ENCODE measurements around the gene MSI2.

The MSI2 gene

DNA sequence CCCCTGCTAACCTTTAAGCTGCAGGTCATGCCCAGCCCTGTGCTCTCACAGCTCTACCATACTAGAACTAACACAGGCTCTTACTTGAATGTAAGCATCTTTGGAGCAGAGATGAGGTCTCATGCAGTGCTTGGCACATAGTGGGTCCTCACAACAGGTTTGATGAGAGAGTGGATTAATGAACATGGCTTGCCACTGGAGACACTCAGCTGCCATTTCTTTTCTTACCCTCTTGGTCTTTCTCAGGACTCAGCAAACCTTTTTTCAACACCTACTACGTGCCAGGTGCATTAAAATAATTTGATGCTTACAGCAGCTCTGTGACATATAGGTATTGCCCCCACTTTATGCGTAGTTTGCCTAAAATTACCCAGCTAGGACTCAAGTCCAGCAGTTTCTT is 133.2 kb downstream of the MSI2 start:
- DNase-seq (ENCODE audit: low read depth in 1 of 2, low spot score in 1 of 2): no peak

DNA sequence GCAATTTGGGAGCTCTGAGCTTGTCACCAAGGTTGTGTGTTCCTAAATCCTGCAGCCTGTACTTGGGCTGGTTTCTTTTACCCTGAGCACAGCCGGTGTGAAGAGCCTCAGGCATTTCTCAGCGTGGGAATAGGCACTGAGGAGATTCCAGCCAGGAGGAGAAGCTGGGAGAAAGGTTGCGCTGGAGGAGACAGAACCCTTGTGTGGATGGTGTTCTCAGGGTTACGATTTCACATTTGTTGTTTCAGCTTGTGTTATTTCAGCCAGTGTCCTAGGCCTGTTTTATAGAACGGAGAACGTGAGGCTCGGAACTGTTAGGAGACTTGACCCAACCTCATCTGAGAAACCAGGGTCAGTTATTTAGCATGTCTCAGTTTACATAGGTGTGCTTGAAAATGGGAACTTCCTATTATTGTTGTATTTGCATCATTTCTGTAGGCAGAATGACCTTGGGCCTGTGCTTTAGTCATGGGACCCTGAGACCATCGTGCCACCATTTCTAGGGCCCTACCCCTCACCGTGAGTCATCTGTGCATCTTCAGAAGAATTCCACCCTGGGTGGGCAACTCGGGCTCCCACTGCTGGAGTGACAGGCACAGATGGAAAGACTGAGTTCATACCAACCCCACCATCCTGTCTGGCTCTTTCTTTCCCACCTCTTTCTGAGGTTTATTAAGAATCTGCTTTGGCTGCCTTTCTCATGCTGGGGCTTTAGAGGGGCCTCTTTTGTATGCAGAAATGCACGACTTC is 134.9 kb downstream of the MSI2 start:
- no peak for DNase-seq (ENCODE audit: low read depth in 1 of 2, low spot score in 1 of 2)

DNA sequence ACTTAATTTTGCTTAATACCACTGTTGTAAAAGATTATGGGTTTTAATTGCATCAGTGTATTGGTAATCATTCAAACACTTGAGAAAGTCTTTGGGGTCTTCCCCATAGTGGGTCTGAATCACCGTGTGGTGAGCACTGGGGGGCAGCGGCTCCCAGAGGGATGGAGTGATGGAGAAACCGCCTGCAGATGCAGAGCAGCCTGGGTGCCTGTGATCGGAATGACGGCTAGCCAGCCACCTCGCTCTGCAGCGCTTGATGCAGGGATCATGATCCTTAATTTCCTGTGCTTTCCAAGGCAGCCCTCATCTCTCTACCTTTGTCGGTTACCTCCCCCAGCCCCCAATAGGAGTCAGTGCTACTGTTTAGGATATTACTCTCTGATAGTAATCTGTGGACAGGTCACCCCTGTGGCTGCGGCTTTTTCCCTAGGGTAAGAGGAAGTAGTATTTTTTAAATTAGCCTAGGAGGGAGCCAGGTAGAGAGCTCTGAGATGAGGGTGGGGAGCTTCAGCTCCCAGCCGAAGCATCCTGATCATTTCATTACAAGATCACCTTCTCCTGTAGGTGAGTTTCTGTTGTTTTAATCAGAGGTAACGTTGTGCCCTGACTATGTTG is 135.6 kb downstream of the MSI2 start:
- no peak for DNase-seq (ENCODE audit: low read depth in 1 of 2, low spot score in 1 of 2)

DNA sequence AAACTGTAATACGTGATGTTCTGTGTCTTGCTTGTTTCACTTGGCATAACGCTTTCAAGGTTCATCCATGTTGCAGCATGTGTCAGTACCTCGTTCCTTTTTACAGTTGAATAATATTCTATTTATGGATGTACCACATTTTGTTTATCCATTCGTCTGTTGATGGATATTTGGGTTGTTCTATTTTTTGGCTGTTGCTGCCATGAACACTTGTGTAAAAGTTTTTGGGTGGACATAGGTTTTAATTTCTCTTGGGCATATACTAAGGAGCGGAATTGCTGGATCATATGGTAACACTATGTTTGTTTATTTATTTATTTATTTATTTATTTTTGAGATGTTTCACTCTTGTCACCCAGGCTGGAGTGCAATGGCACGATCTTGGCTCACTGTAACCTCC is 137.0 kb downstream of the MSI2 start:
- no peak for DNase-seq (ENCODE audit: low read depth in 1 of 2, low spot score in 1 of 2)

DNA sequence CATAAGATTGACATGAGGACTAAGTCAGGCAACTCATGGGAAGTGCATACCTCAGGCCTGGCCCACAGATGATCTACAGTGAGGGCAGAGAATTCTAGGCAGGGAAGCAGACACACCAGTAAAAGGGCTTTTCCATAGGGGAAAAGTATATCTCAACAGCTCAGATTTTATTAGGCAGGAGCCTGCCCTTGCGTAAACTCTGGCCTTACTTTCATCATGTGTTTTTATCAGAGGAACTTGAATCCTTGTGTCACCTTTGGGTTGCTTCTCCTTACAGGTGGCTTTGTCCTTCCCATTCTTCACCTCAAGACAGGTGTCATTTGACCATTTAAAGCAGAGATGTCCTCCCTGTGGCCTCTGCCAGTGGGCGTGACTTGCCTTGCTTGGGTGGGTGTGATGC is 138.1 kb downstream of the MSI2 start:
- DNase-seq (ENCODE audit: low read depth in 1 of 2, low spot score in 1 of 2): no peak

DNA sequence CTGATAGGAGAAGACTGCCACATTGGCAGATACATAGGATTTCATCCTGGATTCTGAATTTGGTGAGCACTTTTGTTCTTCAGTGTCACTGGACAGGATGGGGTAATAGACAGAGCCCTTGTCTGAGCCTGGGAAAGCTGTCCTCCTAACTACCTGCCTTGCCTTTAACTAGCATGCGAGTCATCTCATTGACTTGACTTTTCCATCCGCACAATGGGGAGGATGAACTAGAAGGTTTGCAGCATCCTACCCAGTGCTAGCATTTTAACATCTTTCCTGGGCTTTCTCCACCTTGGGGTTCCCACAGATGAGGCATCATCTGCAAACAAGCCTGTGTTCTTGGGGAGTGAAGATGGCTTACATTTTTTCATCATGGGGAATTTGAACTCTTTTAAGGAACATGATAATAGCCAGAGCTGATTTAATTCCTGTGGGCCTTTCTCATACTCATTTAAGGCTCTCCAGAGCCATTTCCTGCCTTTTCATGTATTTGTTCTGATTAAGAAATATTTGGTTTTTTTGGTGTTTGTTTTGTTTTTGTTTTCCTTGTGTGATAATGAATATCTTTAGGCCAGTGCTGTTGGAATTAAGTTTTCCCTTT is 139.5 kb downstream of the MSI2 start:
- no peak for DNase-seq (ENCODE audit: low read depth in 1 of 2, low spot score in 1 of 2)

DNA sequence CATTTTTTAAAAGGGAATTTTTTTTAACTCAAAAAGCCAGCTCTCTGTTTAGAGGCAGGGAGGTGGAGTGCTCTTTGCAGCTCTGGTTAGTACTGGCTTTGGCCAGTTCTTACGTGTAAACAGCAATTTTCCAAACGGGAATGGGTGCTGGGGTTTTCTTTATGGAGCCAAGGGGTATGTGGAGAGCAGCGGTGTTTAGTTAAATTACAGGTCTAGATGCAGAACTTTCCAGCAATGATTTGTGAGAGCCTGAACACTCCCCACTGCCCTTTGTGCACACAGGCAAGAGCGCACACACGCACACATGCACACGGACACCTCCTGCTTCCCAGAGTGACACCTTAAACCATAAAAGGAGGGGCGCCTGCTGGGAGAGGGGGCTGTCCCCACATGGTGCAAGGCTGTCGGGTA is 140.2 kb downstream of the MSI2 start:
- no peak for DNase-seq (ENCODE audit: low read depth in 1 of 2, low spot score in 1 of 2)

DNA sequence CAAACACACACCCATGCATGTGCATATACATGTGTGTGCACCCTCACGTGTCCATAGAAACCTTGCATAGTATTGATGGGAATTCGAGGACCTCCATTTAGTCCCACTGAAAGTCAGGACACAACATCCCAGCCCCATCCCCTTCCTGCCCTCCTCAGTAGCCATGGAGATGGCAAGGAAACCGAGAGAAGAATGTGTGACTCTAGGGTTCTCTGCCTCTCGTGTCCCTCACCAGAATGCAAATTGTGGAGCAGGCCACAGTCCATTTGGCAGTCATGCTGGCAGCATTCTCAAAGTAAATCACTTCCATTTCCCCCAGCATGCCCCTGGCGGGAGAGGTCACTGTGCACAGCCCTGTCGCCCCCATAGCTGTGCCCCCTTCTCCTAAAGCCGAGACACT is 141.1 kb downstream of the MSI2 start:
- DNase-seq (ENCODE audit: low read depth in 1 of 2, low spot score in 1 of 2): no peak

DNA sequence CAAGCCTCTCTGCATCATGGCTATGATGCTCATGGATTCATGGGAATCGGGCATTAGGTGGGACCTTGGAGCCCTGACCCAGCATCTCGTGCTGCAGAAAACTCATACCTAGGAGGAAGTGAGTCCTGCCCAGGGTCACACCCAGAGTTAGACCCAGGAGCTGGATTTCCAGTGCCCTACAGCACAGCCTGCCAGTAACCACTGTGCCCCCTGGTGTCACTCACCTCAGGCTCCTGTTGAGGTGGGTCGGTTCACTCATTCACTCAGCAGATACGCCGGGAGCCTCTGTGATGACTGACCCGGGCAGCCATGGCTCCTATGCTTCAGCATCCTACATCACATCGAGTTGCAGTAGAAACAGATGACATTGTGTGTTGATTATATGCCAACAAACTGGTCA is 143.4 kb downstream of the MSI2 start:
- no peak for DNase-seq (ENCODE audit: low read depth in 1 of 2, low spot score in 1 of 2)

DNA sequence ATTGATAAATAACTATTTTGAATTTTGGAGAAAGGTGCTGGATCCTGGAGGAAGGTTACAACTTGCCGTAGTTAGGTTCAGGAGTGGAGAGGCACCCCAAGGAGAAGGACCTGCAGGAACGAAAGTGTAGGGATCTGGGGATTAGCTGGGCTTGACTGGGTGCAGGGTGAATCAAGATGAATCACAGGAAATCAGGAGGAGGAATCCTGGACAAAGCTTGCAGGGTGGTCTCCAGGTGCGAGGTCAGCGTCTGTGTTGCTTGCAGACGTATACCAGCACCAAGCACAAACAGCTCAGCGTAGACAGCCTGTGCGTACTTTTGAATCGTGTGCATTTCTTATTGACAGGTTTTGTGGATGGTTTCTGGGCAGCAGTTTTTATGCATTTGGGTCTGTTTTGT is 144.3 kb downstream of the MSI2 start:
- no peak for DNase-seq (ENCODE audit: low read depth in 1 of 2, low spot score in 1 of 2)

DNA sequence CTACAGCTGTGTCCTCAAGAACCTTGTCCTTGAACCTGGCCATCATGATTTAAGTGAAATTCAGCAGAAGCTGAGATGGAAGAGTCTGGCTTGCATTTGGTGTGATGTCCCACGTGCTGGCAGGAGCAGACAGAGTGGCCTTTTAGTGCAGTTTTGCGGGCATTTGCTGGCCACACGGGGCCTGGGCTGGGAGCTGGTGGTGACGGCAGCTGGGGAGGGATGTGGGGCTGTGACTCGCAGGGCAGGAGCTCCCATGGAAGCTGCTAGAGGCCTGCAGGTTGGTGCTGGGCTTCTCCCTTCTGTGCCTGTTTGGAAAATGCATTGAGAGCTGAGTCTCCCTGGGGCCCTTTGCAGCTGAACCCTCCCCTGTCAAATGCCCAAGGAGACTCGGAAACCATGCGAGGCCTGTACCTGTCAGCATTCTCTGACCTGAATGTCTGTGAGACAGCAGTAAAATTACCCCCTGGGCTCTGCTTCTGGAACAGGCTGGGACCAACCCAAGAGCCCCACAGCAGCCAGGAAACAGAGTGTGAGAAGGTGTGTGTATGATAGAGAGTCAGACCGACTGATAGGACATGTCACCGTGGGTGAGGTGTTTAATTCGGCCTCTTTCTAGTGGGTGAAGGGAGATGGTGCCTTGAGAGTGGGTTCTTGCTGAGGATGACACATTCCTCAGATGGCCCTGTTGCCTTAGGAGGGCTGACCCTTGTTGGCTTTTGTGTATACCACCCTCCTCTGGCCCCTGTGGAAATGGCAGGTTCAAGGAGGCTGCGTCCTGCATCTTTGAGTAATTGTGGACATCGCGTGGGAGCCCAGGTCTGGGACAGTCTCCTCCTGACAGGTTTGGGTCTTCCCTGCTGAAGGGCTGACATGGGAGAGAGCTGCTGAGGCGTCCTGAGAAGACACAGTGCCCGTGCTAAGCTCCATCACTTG is 145.5 kb downstream of the MSI2 start:
- DNase-seq (ENCODE audit: low read depth in 1 of 2, low spot score in 1 of 2): no peak

DNA sequence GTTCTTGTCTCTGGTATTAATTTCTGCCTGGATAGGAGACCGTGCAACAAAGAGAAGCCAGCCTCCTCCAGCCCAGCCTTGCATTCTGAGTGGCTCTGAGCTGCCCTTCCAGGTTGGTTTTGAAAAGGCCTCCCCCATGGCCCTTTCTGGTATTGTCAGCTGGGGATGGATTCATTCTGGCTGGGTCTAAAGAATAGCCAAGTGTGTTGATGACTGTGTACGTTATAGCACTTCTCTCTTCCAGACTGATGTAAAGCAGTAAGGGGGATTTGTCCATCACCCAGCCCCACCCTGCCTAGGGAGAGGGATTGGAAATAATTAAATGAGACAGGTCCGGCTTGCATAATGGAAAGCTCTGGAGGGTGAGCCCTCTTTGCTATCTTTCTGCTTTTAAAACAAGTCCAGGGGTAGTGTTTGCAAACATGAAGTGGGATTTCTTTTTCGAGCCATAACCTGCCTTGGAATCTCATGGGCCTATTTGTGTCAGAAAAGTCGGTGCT is 146.4 kb downstream of the MSI2 start:
- DNase-seq (ENCODE audit: low read depth in 1 of 2, low spot score in 1 of 2): no peak

DNA sequence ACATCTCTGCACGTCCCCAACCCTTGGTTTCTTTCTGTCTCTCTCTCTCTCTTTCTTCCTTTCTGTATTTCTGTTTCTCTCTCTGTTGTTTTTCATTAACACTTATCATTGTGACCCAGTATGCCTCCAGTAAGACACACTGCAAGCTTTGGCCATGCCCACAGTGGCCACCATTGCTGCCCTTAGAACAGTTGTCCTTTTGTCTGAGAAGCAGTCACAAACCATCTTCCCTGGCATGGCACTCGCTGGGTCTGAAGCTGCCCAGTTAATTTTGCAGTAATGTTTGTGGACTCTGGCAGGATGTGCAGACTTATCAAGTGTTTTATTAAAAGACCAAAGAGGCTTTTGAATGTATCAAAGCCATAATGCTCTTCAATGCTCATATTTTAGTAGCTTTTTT is 146.9 kb downstream of the MSI2 start:
- DNase-seq (ENCODE audit: low read depth in 1 of 2, low spot score in 1 of 2): no peak

DNA sequence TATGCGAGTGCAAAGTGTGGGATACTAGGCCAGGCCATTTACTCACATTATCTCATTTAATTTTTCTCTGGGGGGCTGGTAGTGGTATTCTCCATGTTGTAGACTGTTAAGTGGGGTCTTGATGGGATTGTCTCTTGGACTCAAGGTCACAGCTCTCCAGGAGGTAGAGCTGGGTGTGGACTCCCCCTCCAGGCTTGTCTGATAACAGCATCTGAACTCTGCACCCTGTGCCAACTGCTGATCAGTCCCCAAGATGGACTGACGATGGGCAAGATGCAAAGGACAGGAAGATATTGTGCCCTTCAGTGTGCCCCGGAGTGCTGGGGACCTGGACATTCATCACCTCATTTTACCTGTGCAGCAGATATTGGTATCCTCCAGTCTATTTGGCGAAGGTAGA is 147.8 kb downstream of the MSI2 start:
- DNase-seq (ENCODE audit: low read depth in 1 of 2, low spot score in 1 of 2): no peak

DNA sequence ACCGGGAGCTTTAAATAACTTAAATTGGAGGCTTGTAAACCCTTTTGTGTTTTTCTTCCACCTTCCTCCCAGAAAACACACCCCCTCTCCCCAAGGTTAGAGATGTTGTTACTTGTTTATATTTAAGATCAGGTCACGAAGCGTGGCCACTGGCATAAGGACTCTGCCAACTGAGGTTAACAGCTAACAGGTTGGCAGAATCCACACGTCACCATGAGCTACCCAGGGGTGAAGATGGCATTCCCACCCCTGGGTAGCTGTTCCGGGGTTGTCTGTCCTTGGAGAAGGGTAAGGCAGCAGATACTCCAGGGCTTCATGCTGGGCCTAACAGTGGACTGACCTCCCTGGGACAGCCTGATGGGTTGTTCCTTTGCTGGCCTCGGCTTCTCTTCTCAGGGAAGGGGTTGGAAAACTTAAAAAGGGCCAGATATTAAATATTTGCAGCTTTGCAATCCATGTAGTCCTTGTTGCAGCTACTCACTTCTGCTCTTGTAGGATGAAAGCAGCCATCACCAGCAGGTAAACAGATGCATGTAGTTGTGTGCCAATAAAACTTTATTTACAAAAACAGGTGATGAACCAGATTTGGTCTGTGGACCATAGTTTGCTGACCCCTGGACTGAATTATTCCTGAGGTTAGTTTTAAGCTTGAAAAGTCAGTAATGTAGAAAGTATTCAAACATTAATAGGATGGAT is 148.6 kb downstream of the MSI2 start:
- no peak for DNase-seq (ENCODE audit: low read depth in 1 of 2, low spot score in 1 of 2)

DNA sequence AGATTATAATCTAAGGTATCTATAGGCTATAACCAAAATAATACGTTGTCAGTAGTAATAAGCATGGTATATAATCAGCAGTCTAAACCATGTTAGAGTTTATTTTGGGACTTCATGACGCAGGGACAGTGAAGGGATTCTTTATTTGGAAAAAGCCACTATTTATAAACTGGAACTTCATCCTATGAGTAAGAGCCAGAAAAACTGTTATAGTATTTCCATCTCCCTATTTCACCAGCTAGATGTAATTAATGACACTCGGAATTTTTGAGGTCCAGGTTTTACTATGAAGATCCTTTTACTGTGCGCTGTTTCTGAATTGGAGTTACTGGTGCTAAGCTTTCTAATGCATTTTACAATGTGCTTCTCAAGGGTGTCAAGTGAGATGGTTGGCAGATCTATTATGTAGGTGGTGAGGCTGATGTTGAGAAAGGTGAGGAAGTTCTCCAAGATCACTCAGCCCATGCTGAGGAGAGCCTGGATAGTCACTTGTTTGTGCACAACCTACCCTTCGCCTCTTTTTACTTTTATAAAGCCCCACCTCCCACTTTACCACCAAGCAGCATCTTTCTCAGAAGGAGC is 149.3 kb downstream of the MSI2 start:
- no peak for DNase-seq (ENCODE audit: low read depth in 1 of 2, low spot score in 1 of 2)

DNA sequence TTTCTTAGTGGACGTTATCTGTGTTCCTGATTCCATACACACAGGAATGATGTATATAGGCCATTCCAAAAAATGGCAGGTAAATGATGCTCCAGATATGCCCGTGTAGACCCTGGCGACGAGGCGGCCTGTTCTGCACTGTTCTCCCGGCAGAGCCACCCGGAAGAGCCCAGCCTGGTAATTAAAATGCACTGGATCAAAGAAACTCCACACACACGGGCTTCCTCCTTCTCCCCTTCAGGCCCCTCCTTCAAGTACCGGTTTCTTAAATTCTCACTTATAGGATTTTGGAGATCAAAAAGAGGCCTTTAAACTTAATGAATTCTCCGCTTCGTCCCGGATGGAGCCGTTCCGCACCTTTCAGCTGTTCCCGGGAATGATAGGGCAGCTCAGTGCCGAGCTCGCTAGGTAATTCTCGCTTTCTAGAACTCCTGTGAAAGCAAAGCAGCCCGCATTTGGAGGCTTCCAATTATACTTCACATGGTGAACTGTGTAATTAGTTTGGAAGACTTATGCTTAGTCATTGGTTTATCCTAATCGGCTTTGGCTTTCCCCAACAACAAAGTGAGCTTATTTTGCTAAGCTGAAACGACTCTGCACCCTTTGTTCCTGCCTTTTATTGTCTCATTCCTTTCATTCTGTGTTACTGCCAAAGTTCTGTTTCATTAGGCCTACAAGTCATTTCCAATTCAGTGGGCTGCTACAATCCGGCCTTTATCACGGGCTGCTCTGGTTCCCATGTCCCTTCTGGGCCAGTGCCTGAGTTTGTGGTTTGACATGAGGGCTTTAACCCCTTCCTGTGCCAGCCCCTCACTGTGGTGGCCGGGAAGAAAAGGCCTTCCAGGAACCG is 150.0 kb downstream of the MSI2 start:
- DNase-seq (ENCODE audit: low read depth in 1 of 2, low spot score in 1 of 2): no peak

DNA sequence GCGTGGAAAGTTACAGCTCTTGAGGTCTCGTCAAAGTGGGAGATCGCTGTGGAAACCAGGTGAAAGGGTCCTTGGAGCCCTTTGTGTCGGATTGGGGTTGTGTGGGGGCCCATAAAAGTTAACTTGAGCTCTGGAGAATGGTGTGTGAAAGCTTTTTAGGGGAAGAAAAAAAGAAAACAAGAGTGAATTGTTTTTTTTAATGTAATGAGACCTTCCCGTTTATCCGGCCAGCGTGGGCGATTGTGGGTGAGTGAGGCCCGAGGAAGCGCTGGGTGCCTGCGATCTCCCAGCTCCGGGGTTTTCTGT is 150.6 kb downstream of the MSI2 start:
- no peak for DNase-seq (ENCODE audit: low read depth in 1 of 2, low spot score in 1 of 2)

DNA sequence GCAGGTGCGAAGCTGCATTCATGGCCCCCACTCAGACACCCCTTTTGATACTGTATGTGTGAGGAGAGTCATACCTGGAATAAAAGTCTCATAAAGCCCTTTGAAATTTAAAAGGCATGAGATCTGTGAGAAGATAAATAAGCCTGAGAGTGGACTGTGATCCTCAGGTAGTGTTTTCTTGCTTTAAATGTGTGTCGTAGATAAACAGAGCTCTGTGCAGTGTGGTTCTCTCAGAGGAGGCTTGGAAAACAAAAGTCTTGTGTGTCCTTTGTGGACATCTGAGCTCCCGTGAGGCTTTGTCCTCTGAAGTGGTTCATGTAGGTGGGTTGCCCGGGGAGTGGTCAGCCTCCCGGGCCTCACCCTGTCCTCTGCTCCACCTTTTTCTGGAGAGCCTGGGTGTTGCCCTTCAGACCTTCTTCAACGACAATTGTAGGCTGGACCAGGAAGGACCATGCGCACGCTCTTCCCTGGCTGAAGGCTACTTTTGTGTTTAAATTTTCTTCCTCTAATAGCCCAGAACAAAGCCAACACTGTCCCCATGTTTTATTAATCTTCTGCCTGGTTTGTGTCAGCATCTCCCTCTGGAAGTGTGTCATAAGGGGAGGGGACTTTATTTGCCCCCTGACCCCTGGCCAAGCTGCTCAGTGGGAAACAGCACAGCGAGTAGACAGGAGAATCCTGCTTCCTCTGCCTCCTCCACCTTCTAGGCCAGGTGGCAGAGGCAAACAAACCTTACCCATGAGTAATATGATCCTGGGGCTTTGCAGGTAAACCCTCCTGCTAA is 151.2 kb downstream of the MSI2 start:
- DNase-seq (ENCODE audit: low read depth in 1 of 2, low spot score in 1 of 2): no peak

All from stimulated activated CD4-positive, alpha-beta T cell treated with anti-CD3 and anti-CD28 coated beads, Interleukin-15, amount 100 ng/mL, for 1 hour (primary cell).